HL-60/S4 treated with retinoic acid at 250 ng/mL for 4 days and 3 days (cell line): ENCODE measurements around the gene AFP.

Experiments
- in situ Hi-C: fragments of 300-500 bp; cut with MboI; formaldehyde crosslinking; loops from 2 replicates; pipeline ENCODE4 v1.7.0; 2022; ENCODE audit warnings: low sequenced_read_pairs

The AFP gene

GRCh38 chr4:73436674-73437557 is 895 bp downstream of the AFP start:
- in situ Hi-C loops, result no loop called here

DNA sequence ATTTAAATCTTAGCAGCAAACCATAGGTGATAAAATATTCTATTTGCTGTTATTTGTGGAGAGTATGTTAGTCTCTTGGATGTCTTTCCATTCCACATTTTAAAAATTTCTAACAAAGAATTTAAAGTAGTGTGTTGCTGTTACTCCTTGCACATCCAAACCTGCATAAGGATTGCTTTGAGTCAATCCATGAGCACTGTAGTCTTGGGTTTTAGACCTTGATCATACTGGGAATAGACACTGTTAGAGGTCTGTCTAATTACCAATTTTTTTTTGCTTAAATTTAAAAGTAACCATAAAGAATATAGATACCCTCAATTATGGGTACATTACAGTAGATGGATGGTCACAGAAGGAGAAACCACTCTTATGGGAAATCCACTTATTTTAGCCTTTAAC is 1.5 kb downstream of the AFP start:
- in situ Hi-C loops, result no loop called here

- in situ Hi-C loops, result no loop called here
Measured at GRCh38 chr4:73438048-73438447, 2.0 kb downstream of the AFP start.

GRCh38 chr4:73438582-73439215 is 2.7 kb downstream of the AFP start:
- in situ Hi-C loops, result no loop called here

- in situ Hi-C loops, result no loop called here
Measured at GRCh38 chr4:73439445-73439844, 3.4 kb downstream of the AFP start.

DNA sequence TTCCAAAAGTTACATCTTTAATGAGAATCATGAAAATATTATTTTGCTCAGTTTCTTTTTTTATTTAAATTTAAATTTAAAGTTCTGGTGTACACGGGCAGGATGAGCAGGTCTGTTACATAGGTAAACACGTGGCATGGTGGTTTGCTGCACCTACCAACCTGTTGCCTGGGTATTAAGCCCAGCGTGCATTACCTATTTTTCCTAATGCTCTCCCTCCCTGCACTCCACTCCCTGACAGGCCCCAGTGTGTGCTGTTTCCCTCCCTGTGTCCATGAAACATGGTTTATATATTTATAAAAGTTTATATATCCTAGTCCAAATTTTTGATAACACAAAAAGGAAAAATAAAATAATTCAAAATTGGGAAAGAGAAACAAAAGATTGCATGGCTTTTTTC is 4.0 kb downstream of the AFP start:
- in situ Hi-C loops, result no loop called here

DNA sequence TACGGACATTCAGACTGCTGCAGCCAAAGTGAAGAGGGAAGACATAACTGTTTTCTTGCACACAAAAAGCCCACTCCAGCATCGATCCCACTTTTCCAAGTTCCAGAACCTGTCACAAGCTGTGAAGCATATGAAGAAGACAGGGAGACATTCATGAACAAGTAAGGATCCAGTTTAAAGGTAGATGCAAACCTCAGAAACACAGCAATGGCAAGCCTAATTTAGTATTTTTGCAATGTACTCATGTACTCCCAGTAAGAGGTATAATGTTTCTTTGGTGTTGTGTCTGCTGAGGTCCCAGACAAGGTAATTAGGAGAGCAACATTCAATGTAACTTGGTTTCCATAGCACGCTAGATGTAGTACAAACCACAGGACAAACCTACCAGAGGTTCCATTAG is 4.6 kb downstream of the AFP start:
- in situ Hi-C loops, result no loop called here

GRCh38 chr4:73442275-73442674 is 6.3 kb downstream of the AFP start:
- in situ Hi-C loops, result no loop called here

DNA sequence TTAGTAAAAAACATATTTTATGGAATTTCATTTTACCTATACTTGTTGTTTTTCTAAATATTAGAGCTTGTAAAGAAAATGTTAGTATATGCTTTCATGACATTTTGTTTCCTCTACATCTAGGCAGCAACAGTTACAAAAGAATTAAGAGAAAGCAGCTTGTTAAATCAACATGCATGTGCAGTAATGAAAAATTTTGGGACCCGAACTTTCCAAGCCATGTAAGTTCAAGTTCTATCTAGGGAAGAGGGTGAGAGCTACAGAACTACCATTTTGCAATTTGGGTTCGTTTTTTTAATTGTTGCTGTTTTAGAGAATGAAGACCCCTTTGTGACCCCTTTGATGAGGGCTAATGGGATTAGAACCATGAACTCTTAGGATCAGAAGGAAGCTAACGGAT is 7.2 kb downstream of the AFP start:
- in situ Hi-C loops, result no loop called here

- in situ Hi-C loops, result no loop called here
Measured at GRCh38 chr4:73445383-73446335, 9.6 kb downstream of the AFP start.

GRCh38 chr4:73446336-73446938 is 10.4 kb downstream of the AFP start:
- in situ Hi-C loops, result no loop called here

DNA sequence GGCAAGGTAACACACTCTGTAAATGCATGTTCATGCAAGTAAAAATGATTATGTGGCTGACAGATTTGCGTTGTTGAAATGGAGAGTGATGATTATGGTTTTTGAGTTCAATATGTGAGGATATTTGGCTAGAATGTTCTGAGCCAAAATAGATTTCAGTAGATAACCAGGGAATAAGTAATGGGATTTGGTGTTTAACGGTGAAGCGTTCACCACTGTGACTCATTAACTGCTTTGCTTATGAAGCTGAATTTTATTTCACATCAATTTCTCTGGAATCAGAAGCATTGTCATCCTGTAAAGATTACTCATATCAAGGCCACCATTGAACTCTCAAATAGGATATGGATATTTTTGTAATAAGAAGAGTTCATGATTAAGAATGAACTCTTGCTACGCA is 11.7 kb downstream of the AFP start:
- in situ Hi-C loops, result no loop called here

DNA sequence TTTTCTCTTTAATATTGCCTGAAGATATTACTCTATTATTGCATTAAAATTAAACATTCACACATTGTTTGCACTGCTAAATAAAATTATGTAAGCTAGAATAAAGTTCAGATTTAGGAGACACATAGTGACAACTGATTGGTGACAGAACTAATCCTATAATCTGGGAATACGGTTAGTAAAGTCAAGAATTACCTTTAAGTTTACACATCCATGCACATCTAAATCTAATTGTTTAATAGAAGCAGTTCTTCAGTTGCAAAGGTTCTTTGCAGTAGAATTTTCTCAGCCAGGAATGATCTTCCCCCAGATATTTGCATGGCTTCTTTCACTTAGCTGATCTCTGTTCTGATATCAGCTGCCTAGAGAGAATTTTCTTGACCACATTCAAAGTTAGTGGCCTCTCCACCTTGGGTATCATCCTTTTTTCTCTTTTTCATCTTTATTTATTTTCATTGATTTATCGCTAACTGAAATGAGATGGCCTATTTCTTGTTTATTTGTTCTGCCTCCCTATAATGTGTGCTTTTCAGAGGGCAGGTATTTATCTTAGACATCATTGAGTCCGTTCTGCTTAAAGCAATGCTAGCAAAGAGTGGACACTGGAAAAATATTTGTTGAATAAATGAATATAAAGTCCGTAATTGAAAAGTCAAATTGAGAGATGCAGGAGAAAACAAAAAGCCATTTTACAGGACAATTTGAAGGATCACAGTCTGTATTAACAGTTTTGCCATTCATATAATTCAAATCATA is 12.6 kb downstream of the AFP start:
- in situ Hi-C loops, result no loop called here

- in situ Hi-C loops, result no loop called here
Measured at GRCh38 chr4:73450398-73451004, 14.5 kb downstream of the AFP start.

DNA sequence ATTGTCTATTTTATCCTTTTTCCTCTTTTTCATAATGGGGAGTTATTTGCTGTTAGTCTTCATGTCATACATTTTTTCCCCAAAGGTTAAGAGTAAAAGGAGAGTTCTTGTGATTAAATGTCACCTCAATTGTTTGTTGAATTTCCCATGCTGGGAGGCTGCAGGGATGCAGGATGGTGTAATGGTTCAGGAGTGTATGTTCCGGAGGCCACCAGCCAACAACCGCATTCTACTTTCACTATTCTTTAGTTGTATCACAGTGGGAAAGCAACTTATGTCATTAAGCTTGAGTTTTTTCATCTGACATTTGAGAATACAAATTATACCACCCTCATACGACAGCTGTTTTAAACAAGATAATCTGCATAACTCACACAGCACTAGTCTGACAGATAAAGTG is 15.4 kb downstream of the AFP start:
- in situ Hi-C loops, result no loop called here

GRCh38 chr4:73451981-73452747 is 16.1 kb downstream of the AFP start:
- in situ Hi-C loops, result no loop called here

DNA sequence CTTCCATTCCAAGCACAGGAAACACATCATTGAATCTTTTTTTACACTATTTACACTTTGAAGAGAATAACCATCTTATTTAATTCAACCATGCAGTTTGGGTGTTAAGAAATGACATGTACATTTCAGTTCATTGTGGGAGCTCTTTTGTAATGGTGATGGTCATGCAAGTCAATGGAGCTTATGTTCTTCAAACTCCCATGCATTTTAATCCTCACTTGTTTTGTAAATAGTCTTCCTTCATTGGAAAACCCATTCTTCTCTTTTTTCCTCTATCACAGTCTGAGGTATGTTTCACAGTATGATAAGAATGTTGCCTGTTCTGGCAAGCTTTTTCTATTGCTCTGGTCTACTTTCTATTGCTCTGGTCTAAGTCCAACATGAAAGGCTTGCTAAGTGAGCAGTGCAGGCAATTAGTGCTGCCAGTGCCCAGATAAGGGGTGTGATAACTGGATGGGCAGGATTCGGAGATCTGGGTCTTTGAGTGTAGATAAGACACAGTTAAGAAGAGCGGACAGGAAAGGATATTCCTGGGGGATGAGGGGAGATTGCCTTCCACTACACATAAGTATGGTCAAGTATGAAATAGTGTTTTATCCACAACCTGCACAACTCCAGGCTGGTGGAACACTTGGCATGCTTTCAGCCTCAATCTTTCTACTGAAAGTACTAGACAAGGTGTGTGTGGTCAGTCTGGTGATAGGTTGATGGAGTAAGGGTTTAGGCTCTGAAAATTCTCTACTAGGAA is 17.1 kb downstream of the AFP start:
- in situ Hi-C loops, result no loop called here

DNA sequence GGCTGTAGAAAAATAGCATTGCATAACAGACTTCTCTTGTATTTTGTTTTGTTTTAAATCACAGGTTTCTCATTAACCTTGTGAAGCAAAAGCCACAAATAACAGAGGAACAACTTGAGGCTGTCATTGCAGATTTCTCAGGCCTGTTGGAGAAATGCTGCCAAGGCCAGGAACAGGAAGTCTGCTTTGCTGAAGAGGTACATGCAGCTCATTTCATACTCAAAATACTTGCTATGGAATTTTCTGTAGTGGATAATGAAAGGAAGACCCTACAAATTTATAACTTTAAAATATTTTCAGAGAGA is 17.6 kb downstream of the AFP start:
- in situ Hi-C loops, result no loop called here

GRCh38 chr4:73454920-73455319 is 18.9 kb downstream of the AFP start:
- in situ Hi-C loops, result no loop called here
